Measurements from ENCODE around the gene TEX26. TPM values are rescaled to one million over a fixed set of nuclear protein-coding genes. Genes with fewer than 3 reads are reported as not detected.

The TEX26 gene
- total RNA-seq, 1 experiment from 2014 or later, result not detected

GRCh38 chr13:30968846-30969245 is 36.4 kb downstream of the TEX26 start:
- intact Hi-C loops (cut with micrococcal nuclease; ENCODE audit: unreplicated experiment), result no loop called here
- Mint-ChIP-seq H3K36me3 (ENCODE audit: insufficient read depth, unreplicated experiment) (no peaks in the 10 kb centered on the region), H3K4me3 (ENCODE audit: low read depth, unreplicated experiment) (no peak overlapping the region), H3K27ac (ENCODE audit: unreplicated experiment) (no peak overlapping the region), H3K4me1 (ENCODE audit: low read depth, unreplicated experiment) (peaks cover 15% of the 10 kb centered on the region), H3K9me3 (ENCODE audit: low read depth, unreplicated experiment) (no peaks in the 10 kb centered on the region), H3K27me3 (ENCODE audit: unreplicated experiment) (no peaks in the 10 kb centered on the region)
- TF ChIP-seq, protein P1, sequence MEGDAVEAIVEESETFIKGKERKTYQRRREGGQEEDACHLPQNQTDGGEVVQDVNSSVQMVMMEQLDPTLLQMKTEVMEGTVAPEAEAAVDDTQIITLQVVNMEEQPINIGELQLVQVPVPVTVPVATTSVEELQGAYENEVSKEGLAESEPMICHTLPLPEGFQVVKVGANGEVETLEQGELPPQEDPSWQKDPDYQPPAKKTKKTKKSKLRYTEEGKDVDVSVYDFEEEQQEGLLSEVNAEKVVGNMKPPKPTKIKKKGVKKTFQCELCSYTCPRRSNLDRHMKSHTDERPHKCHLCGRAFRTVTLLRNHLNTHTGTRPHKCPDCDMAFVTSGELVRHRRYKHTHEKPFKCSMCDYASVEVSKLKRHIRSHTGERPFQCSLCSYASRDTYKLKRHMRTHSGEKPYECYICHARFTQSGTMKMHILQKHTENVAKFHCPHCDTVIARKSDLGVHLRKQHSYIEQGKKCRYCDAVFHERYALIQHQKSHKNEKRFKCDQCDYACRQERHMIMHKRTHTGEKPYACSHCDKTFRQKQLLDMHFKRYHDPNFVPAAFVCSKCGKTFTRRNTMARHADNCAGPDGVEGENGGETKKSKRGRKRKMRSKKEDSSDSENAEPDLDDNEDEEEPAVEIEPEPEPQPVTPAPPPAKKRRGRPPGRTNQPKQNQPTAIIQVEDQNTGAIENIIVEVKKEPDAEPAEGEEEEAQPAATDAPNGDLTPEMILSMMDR (IDR thresholded peaks at IDR 0.05; ENCODE audit: unreplicated experiment), result no peak
- no peak for DNase-seq
- CTCF ChIA-PET, result no interaction called here
- no TSS peak for BruUV-seq (replicated peaks)

GRCh38 chr13:30971575-30971974 is 39.1 kb downstream of the TEX26 start:
- TF ChIP-seq, protein P1 (IDR thresholded peaks at IDR 0.05; ENCODE audit: unreplicated experiment), result no peak
- H3K27me3 Mint-ChIP-seq (ENCODE audit: unreplicated experiment), result no peaks in the 10 kb centered on the region
- peaks cover 18% of the 10 kb centered on the region for H3K4me1 Mint-ChIP-seq (ENCODE audit: low read depth, unreplicated experiment)

DNA sequence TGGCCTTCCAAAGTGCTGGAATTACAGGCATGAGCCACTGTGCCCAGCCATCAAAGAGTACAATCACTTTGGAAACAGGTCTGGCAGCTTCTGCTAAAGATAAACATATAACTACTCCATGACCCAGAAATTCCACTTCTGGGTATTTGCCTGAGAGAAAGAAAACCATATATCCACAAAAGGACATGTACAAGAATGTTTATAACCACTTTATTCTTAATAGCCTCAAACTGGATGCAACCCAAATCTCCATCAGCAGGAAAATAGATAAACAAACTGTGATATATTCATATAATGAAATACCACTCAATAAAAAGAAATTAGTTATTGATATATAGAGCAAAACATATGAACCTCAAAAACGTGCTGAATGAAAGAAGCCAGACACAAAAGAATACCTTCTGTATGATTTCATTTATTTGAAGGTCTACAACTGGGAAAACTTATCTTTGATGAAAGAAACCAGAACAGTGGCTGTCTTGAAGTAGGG is 40.5 kb downstream of the TEX26 start:
- H3K9me3 Mint-ChIP-seq (ENCODE audit: low read depth, unreplicated experiment), result no peaks in the 10 kb centered on the region
- BruUV-seq (replicated peaks), result no TSS peak
- peaks cover 30% of the 10 kb centered on the region for H3K4me1 Mint-ChIP-seq (ENCODE audit: low read depth, unreplicated experiment)
- H3K27ac Mint-ChIP-seq (ENCODE audit: unreplicated experiment), result no peak overlapping the region
- peak; percentile 24 for DNase-seq
- H3K4me3 Mint-ChIP-seq (ENCODE audit: low read depth, unreplicated experiment), result no peak overlapping the region
- CTCF ChIA-PET, result no interaction called here
- no peaks in the 10 kb centered on the region for H3K27me3 Mint-ChIP-seq (ENCODE audit: unreplicated experiment)
- no peaks in the 10 kb centered on the region for H3K36me3 Mint-ChIP-seq (ENCODE audit: insufficient read depth, unreplicated experiment)
- intact Hi-C loops (cut with micrococcal nuclease; ENCODE audit: unreplicated experiment), result loop anchor here (10.0 kb wide), 1 partner anchor 48 kb away; no protein-coding TSS in a partner anchor
- TF ChIP-seq, protein P1 (IDR thresholded peaks at IDR 0.05; ENCODE audit: unreplicated experiment), result no peak

More at GRCh38 chr13:30971575-30971974, 39.1 kb downstream of the TEX26 start:
- Mint-ChIP-seq H3K27ac (ENCODE audit: unreplicated experiment) (no peak overlapping the region), H3K36me3 (ENCODE audit: insufficient read depth, unreplicated experiment) (no peaks in the 10 kb centered on the region), H3K9me3 (ENCODE audit: low read depth, unreplicated experiment) (no peaks in the 10 kb centered on the region), H3K4me3 (ENCODE audit: low read depth, unreplicated experiment) (no peak overlapping the region)
- no TSS peak for BruUV-seq (replicated peaks)
- CTCF ChIA-PET, result no interaction called here
- no peak for DNase-seq
- intact Hi-C loops (cut with micrococcal nuclease; ENCODE audit: unreplicated experiment), result loop anchor here (10.0 kb wide), 1 partner anchor 47 kb away; no protein-coding TSS in a partner anchor

DNA sequence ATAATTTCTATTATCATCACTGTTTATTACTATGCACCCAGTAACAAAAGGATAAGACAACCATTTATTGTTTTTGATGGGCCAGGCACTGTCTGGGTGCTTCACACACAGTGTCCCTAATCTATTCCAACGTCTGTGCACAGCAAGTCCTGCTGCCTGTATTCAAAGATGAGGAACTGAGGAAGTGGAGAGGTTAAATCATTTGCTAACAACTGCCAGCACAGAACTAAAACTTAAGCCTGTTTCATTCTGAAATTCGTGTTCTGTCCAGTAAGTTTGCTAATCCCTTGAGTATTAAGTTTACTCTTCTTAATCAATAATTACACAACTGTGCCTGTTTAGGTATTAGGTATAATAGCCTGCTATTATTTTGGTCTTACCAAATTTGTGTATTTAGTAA is 41.9 kb downstream of the TEX26 start:
- Mint-ChIP-seq H3K4me1 (ENCODE audit: low read depth, unreplicated experiment) (peaks cover 30% of the 10 kb centered on the region), H3K36me3 (ENCODE audit: insufficient read depth, unreplicated experiment) (no peaks in the 10 kb centered on the region), H3K4me3 (ENCODE audit: low read depth, unreplicated experiment) (no peak overlapping the region), H3K27ac (ENCODE audit: unreplicated experiment) (no peak overlapping the region), H3K9me3 (ENCODE audit: low read depth, unreplicated experiment) (no peaks in the 10 kb centered on the region), H3K27me3 (ENCODE audit: unreplicated experiment) (no peaks in the 10 kb centered on the region)
- CTCF ChIA-PET, result interaction anchor here (0.5 kb wide), 1 partner anchor 750 kb away, joined by 4 read pairs; no protein-coding TSS in a partner anchor
- DNase-seq, result no peak
- intact Hi-C loops (cut with micrococcal nuclease; ENCODE audit: unreplicated experiment), result loop anchor here (10.0 kb wide), 1 partner anchor 50 kb away; no protein-coding TSS in a partner anchor
- no TSS peak for BruUV-seq (replicated peaks)
- TF ChIP-seq, protein P1 (IDR thresholded peaks at IDR 0.05; ENCODE audit: unreplicated experiment), result no peak
